RPMI8226 (cell line): ENCODE data around the gene AMZ2.
"Not testable (repeated sequence)": the region's sequence is repeated elsewhere in the genome, so short reads cannot be mapped to it uniquely, and the experiment has no call there.

Source experiments
- DNase-seq: peaks from one replicate; pipeline ENCODE4 v3.0.0-alpha.2; 2015

AMZ2 gene

DNA sequence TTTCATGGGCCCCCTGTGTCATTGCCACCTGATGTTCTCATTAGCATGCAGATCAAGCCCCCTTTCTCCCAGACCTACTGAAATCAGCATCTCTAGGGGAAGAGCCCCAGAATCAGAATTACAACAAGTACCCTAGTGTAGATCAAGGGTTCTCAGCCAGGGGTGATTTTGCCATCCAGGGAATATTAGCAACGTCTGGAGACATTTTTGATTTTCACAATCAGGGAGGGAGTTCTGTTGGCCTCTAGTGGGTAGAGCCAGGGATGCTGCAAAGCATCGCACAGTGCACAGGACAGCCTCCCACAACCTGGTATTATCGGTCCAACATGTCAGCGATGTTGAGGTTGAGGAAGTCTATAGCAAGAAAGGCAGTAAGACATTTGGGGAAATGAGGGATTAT is 7.3 kb downstream of the AMZ2 start:
- DNase-seq = no peak

DNA sequence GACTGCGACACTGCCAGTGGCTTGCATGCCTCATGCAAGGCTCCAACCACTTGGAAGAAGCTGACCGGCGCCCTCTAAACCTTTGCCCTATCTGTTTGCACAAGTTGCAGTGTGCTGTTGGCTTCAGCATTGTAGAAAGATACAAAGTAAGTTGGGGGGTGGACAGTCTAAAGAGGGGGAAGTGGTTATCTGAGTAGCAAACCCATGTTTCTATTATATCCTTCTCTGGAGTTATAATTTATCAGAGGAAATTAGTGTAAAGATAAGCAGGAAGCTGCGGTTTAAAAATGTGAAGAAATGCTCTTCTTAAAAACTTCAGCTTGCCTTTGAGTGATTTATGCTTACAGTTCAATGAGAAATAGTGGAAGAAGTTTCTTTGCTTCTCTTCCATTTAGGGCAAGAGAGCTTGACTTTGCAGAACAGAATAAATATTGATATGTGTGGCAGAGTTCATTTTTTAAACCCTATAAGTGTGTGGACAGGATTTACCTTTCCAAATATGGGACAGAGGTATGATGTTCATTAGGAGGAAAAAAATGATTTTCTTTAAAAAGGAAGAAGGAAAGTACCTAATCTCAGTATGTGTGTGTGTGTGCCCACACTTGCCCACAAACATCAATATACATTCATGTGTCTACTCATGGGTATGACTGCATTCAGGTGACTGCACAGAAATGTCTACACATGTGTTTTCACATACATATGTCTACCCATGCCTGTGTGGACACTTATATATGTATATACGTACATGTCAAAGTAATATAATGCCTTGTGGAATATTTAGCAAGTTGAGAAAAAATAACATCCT is 8.1 kb downstream of the AMZ2 start:
- DNase-seq = no peak

DNA sequence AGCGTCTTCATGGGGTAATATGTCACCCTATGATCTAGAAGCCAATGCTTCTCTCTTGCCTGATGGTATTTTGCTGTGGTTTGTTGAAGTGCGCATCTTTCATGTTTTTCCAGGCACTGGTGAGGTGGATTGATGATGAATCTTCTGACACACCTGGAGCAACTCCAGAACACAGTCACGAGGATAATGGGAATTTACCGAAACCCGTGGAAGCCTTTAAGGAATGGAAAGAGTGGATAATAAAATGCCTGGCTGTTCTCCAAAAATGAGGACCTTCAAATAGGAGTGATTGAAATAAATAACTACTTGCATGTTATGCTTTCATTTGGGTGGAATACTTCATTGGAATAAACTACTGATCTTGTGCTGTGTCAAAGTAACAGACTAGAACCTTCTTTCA is 8.9 kb downstream of the AMZ2 start:
- DNase-seq = not testable (repeated sequence)

DNA sequence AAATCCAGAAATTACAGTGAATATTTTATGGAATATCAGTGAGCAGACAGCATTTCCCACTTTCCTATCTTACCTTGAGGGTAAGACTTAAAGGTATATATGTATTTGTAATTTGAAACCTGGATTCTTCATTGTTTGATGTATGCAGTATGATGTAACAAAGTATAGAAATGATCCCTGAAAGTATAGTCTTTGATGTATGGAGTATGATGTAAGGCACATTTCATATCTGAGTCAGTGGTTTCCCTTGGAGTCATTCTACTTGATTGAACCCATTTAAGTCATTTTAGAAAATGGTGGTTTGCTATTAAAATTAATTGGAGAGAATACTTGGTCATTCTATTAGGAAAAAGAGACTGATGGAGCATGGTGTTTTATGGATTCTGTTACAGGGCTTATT is 10.1 kb downstream of the AMZ2 start:
- DNase-seq = no peak

DNA sequence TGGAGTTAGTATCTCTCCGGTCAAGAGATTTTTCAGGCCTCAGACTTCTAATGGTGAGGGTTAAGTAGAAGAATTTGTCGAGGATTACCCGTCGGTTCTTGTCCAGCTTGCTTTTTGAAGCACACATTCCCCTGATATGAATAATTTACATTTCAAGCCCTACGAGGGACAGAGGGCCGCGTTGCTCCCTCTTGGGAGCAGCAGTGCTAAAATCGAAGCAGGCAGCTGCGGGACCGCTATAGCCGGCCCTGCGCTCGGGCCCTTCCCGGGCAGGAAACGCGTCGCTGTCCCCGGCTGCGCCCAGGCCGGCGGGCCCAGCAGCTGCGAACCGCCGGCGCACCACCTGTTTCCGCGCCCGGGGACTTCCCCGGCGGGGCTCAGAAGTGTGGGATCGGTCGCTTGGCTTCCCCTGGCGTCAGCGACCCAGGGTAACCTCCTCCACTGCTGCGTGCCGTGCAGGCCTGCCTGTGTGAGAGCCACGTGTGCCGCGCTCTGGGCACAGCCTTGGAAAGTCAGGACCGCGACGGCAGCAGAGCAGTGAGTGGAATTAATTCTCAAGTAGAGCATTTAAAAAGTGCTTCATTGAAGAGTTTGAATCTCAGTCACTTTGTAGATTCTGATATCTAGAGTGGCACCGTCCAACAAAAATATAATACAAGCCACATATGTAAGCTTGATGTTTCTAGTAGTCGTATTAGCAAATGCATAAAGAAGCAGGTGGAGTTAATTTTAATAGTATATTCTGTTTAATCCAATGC is 11.2 kb downstream of the AMZ2 start:
- DNase-seq = peak; percentile 84

DNA sequence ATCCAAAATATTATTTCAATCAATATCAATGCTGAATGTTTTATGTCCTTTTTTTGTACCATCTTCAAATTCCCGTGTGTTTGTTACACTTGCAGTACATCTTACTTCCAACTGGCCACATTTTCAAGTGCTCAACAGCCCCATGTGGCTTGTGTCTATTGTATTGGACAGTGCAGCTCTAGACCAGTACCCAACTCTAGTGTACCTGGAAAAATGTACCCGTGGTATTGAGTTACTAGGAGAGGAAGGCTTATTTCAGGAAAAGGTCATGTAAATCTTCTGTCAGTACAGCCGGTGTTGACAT is 11.8 kb downstream of the AMZ2 start:
- peak; percentile 36 for DNase-seq

DNA sequence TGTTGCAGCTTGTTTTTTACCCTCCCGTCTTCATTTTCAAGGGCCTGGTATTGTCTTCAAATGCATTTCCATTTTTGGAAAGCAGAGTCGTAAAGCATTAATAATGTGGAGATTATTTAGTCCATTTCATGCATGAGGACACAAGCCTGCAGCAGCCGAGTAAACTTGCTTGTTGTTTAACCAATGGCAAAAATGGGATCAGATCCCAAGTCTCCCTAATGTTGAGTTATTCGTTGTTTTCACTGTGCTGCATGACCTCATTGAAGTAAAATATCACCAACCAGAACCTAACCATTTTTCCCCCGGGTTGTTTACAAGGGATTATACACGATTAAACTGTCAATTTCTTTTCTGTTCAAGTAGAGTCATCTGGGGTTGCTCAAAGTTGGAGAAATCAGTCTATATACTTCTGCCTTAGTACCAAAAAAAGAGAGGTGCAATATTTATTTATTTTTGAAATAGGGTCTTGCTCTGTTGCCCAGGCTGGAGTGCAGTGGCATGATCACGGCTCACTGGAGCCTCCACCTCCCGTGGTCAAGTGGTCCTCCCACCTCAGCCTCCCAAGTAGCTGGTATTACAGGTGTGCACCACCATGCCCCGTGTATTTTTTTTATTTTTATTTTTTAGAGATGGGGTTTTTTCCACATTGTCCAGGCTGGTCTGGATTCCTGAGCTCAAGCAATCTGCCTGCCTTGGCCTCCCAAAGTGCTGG is 12.4 kb downstream of the AMZ2 start:
- no peak for DNase-seq

DNA sequence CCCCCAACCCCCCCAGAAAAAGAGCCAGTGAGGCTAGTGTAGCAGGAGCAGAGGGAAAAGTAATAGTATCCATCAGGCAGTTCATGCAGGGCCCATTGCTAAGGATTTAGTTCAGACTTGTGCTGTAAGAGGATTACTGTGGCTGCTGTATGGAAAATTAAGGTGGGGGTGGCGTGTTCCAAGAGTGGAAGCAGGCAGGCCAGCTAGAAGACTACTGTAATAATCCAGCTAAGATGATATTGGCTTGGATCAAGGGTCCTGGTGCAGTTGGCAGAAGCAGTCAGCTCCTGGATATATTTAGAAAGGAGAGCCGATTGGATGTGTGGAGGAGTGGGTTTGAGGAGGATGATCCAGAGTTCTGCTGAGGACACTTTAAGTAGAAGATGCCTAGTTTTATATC is 14.6 kb downstream of the AMZ2 start:
- DNase-seq = not testable (repeated sequence)

DNA sequence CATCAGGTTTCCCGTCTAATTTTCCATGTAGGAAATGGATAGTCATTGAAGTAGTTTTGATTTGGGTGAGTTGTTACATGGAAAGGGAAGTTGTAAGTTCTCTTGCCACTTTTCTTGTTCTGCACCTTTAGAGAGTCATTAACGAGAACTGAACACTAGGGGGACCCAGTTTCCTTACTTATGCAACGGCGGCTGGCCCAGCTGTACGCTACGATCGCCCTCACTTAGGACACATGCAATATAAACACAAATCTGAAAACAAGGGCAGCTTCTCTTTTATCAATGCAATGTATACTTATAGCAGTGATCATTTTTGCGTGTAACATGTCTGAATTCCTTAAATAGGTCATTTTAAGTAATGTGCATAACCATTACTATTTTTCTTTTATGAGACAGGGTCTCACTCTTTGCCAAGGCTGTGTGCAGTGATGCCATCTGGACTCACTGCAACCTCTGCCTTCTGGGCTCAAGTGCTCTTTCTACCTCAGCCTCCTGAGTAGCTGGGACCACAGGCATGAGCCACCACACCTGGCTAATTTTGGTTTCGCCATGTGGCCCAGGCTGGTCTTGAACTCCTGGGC is 15.3 kb downstream of the AMZ2 start:
- DNase-seq = peak; percentile 67

DNA sequence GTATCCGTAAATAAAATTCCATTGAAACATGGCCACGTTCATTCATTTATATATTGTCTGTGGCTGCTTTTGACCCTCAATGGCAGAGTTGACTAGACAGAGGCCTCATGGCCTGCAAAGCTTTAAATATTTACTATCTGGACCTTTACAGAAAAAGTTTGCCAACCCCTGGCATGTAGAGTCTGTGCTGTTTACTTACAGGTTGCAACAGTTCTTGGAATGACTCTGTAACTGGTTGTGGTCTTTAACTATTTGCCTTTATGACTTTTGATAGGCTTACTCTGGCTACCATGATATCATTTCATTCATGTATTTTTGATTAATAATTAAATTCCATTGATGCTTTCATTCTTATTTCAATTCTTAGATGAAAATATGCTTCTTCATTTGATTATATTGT is 18.0 kb downstream of the AMZ2 start:
- not testable (repeated sequence) for DNase-seq

DNA sequence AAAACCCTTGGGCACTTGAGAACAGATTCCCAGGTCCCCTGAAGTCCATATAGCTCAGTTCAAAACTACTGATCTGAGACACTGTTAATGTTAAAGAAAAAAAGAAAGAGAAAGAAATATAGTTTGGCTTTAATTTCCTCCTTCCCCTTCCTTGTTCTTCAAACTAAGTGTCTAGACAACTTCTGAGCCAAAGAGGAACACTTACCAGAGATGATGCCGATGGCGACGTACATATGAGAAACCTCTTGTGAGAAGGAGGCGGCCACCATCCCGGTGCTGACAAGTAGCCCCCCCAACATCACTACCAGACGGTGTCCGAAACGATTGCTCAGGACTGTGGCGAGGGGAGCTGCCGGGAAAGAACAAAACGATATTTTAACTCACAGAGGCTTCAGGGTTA is 25.9 kb downstream of the AMZ2 start:
- DNase-seq = no peak

DNA sequence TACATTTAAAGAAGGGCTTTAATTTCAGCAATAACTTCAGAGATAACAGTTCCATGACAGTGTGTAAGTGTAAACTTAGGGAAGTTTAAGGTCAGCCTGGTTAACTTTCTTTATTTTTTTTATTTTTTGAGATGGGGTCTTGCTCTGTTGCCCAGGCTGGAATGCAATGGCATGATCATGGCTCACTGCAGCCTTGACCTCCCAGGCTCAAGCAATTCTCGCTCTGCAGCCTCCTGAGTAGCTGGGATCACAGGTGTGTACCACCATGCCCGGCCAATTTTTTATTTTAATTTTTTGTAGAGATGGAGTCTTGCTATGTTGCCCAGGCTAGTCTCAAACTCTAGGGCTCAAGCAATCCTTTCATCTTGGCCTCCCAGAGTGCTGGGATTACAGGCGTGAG is 28.5 kb downstream of the AMZ2 start:
- DNase-seq = not testable (repeated sequence)

DNA sequence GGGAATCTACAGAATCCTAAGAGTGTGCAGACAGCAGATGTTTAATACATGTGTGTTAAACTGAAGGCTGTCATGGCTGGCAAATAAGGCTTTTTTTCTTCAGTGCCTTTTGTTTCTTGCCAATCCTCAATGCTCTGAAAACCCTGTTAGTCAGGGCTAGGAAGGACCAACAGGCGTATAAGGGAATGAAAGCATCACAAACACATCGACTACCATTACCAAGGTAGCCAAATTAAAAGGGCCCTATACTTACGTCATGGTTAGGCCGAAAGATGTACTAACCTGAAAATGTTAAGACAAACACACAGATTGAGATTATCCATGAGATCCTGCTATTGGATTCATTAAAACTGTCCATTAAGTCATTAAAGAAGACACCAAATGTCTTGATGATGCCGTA is 30.0 kb downstream of the AMZ2 start:
- no peak for DNase-seq

DNA sequence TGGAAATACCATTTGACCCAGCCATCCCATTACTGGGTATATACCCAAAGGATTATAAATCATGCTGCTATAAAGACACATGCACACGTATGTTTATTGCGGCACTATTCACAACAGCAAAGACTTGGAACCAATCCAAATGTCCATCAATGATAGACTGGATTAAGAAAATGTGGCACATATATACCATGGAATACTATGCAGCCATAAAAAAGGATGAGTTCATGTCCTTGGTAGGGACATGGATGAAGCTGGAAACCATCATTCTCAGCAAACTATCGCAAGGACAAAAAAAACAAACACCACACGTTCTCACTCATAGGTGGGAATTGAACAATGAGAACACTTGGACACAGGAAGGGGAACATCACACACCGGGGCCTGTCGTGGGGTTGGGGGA is 34.1 kb downstream of the AMZ2 start:
- not testable (repeated sequence) for DNase-seq

DNA sequence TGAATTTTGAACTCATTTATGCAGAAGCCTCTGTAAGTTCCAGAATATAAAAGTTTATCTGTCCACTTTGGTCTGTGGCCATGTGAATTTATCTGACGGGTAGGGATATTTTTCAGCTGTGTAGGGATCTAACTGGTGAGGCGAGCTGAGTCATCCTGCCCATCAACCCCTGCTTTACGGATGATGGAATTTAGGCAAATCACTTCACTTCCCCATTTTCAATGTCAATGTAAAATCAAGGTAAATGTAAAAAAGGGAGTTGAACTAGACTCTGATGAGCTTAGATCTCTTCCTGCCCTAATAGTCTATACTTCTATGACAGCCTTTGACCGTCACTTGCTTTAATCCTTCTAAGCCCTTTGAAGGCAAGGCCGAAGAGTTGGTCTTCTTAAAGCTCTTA is 40.5 kb downstream of the AMZ2 start:
- DNase-seq = no peak

DNA sequence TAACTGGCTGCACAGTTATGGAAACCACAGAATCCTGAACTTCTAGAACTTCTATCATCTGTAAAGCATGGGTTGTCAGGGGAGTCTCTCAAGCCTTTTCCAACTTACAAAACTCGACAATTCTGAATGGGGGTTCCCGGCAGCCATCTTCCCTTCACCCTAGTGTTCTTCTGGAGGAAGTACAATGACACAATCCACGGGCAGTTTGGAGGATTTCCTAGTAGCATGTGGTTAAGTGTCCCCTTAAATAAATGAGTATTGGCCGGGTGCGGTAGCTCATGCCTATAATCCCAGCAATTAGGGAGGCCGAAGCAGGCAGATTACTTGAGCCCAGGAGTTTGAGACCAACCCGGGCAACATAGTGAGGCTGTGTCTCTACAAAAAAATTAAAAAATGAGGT is 41.0 kb downstream of the AMZ2 start:
- no peak for DNase-seq

DNA sequence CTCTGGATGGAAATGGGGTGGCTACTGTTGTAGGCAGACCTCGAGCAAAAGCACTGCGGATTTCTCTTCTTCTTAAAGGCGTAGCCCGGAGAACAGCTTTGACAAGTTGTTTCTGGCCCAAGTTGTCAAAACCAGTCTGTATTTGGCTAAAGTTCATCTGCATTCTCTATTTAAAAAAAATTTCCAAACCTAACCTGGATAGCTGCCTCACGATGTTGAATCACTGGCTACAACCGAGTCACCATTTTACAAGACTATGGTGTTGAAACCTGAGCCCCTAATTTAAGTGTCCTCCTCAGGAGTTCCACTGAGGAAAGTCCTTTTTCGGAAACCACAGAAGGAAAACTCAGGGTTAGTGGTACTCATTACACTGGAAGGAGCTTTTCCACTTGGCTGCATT is 41.6 kb downstream of the AMZ2 start:
- no peak for DNase-seq

DNA sequence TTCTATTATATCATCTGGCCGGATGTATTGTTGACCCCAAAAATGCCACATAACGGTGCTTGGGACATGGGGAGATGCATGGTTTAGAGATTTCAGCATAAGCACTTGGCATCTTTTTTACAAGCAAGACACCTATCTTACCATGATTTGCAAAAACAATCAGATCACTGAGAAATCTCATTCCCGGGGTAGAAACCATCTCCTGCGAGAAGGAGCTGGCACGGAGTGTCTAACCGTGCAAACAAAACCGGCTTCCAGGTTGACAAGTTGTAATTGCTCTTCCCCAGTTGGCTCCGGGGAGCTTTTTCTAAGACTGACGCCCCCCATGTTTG is 42.1 kb downstream of the AMZ2 start:
- DNase-seq = no peak

DNA sequence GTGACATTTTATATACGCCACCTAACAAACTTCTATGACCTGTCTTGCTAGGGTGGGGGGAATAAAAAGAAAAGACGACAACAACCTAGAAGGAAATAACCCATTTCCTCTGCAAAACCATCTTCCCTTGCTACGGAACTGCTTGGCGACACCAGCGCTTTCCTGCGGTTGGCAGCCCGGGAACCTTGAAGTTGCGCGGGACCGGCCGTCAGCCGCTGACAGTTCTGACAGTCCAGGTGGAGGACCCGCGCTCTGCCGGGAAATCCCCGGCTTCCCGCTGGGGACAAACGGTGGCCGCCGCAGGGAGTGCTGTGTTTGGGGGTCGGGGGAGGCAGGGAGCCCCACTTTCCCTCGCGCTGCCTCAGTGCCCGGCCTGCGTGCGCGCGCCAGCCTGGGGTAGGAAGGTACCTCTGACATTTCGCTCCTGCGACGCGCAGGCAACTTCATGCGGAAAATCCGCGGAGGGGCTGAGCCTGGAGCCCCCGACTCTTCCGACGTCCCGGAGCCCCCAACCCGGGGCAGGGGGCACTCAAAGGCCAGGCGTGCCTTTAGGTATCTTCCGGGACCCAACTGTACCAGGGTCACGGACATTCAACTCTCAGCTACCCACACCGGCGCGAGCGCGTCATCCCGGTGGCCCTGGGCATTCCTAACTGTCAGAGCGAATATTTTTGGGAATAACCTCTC is 42.6 kb downstream of the AMZ2 start:
- peak; percentile 62 for DNase-seq

DNA sequence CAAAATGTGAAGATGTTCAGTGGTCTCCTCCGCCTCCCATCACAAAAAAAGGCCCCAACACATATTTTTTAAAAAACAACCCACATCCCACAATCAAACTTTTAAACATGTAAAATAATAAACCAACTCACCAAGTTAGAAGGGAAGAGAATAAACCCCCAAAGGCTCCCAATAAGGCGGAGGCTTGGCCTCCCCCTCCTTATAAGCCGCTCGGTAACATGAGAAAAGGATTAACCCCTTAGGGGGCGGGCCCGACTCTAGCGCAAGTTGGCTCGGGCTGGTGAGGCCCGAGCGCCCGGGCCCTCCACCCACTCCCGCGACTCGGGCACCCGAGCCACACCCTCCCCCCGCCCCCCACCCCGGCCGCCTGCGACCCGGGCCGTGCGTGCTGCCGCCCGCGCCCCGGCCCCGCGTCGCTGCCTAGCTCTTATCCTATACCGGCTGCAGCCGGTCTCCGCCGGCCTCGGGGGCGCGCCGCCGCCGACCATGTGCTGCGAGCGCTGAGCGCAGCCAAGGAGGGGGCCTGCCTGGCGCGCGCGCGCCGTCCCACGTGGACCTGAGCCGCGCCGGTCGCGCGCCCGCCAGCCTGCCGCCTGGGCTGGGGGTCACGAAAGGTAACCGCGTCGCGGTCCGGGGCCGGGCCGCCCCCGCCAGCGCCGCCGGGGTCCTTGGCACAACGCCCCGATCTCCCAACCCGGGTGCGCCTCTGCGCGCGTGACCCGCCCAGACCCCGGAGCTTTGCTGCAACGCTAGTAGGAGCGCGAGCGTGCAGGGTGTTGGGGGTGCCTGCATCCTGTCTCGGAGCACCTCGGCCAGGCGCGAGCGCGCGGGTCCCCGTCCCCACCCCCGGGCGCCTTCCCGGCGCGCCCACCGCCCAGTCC is 43.4 kb downstream of the AMZ2 start, which contains the start of the genes ARSG and SLC16A6:
ARSG (plus strand) TSS at position 541 of the 881 bp plus-strand sequence. CDS start 15,999 bp downstream, outside the sequence.
SLC16A6 (minus strand) TSS at position 173 of the 881 bp plus-strand sequence. CDS start 12,807 bp downstream, outside the sequence.
- DNase-seq = peak; percentile 90

DNA sequence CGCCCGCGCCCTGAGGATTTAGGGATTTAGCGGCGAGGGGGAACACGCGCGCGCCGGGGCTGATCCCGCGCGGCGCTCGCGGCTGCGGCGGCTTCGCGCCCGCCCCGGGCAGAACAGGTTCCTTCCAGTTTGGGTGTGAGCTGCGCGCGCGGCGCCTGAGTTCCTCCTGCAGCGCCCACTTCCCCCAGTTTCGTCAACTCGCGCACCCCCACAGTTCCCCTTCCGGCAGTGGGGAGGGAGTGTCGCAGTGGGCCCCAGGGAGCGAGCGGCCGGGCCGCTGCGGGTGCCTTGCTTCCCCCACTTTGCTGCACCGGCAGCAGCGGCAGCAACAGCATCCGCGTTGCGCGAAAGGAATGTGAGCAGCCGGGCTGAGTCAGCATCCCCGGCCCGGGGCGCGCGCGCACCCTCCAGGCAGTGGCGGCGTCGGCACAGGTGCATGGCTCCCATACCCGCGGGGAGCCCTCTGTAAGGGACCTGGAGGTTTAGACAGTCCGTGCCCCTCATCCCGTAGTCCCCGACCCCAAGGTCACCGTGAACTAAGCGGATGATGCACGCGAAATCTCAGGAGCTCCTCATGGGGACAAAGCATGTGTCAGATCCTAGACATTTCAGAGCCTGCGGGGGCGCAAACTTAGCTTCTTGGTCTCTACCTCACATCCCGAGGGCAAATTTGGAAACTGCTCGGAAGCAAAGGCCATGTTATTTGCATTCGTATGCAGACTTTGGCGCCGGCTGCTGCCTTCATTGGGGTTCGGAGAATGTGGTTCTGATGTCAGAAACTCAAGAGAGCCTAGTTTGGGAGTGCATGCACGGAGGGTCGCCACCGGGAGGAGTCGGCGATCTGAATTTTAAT is 44.2 kb downstream of the AMZ2 start:
- peak; percentile 94 for DNase-seq
